A549 (cell line): ENCODE data around the gene HIVEP1.

Experiments used
- CEBPB ChIP-seq, 2 experiments: fragments of >200 bp in 1 of 2; sonication (Bioruptor Twin) in 1 of 2; formaldehyde crosslinking in 1 of 2; IDR thresholded peaks; 2 replicates each; pipeline ENCODE4 v1.6.1; 2012 to 2016
- CTCF ChIP-seq: fragments of >200 bp; sonication (Bioruptor Twin); formaldehyde crosslinking; IDR thresholded peaks from 3 replicates; pipeline ENCODE4 v1.5.1; 2016
- EP300 ChIP-seq, 2 experiments: fragments of >200 bp; sonication (Bioruptor Twin); formaldehyde crosslinking; IDR thresholded peaks; 2 replicates in 1 of 2; 3 replicates in 1 of 2; pipeline ENCODE4 v1.6.1; 2016 to 2017
- SREBF2 ChIP-seq: fragments of 450-650 bp; IDR thresholded peaks from 2 replicates; pipeline ENCODE4 v1.6.1; 2014; ENCODE audit warnings: mild to moderate bottlenecking, moderate library complexity

DNA sequence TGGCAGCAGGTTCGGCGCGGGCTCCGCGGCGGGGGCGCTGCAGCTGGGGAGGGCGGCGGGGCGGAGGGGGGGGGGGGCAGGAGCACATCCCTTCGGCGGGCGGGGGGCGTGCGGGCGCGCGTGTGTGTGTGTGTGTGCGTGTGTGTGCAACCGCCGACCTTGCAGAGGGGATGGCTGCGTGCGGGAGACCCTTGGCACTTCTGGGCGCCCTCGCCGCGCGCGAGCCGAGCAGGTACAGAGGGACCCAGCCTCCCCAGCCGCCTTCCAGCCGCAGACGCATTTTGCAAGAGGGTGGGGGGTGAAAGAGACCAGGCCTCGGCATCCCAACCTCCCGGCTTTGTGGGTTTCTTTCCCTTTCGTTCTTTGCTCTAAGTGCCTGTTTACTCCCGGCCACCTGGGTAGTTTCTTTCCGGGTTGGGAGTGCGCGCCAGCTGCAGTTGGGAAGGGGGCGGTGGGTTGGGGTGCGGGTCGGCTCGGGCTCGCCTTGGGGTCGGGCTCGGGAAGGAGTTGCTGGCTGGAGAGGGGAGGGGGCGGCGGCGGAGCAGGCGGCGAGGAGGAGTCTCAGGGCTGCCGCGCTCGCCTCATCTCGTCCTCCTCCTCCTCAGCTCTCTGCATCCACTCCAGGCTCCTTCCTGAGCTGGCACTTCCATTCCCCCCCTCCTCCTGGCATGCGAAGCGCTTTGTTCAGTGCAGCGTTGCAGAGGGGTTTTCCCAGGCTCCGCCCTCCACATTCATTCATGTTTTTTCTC lies 620 bp downstream of the HIVEP1 start:
- no peak for TF ChIP-seq CTCF
- TF ChIP-seq CEBPB (IDR thresholded peaks at IDR 0.05) = no peak
- TF ChIP-seq EP300 (IDR thresholded peaks at IDR 0.05) = no peak
- TF ChIP-seq SREBF2 = no peak
